SK-N-SH treated with all-trans-retinoic acid at 6 μM for 48 hours (cell line): ENCODE measurements around the gene LPP.

Experiments used
- ATAC-seq: fragments of 200-7000 bp; cut with Tn5 transposase; 3 replicates; pipeline ENCODE4 v1.9.1; 2020; ENCODE audit warnings: mild to moderate bottlenecking, moderate library complexity
- ARNTL ChIP-seq: fragments of 450-650 bp; formaldehyde crosslinking; IDR thresholded peaks from 2 replicates; pipeline ENCODE4 v1.5.0; 2020; ENCODE audit warnings: low read depth, mild to moderate bottlenecking, moderate library complexity, borderline replicate concordance
- CSDC2 ChIP-seq: fragments of 250-450 bp; sonication (Bioruptor Pico); IDR thresholded peaks from 2 replicates; pipeline ENCODE4 v1.5.0; 2020; ENCODE audit warnings: mild to moderate bottlenecking, moderate library complexity
- CSRNP3 ChIP-seq: fragments of 250-450 bp; sonication (Bioruptor Pico); IDR thresholded peaks from 2 replicates; pipeline ENCODE4 v1.5.1; 2021; ENCODE audit warnings: mild to moderate bottlenecking, moderate library complexity
- ESRRG ChIP-seq: fragments of 250-450 bp; sonication (Bioruptor Pico); IDR thresholded peaks from 2 replicates; pipeline ENCODE4 v1.6.1; 2021; ENCODE audit warnings: mild to moderate bottlenecking
- GLIS3 ChIP-seq: fragments of 250-450 bp; sonication (Bioruptor Pico); IDR thresholded peaks from 2 replicates; pipeline ENCODE4 v1.5.0; 2020; ENCODE audit warnings: mild to moderate bottlenecking, moderate library complexity
- ISL1 ChIP-seq: fragments of 250-450 bp; sonication (Bioruptor Pico); IDR thresholded peaks from 2 replicates; pipeline ENCODE4 v2.1.2; 2022; ENCODE audit warnings: mild to moderate bottlenecking, moderate library complexity
- OSR1 ChIP-seq: fragments of 250-450 bp; sonication (Bioruptor Pico); IDR thresholded peaks from 2 replicates; pipeline ENCODE4 v1.8.0; 2022; ENCODE audit warnings: moderate library complexity, mild to moderate bottlenecking, inconsistent platforms
- PATZ1 ChIP-seq: fragments of 250-450 bp; sonication (Bioruptor Pico); IDR thresholded peaks from 2 replicates; pipeline ENCODE4 v1.8.0; 2020; ENCODE audit warnings: mild to moderate bottlenecking, moderate library complexity, borderline replicate concordance
- POU6F1 ChIP-seq: fragments of 250-450 bp; sonication (Bioruptor Pico); IDR thresholded peaks from 2 replicates; pipeline ENCODE4 v1.8.0; 2021; ENCODE audit warnings: low read depth, mild to moderate bottlenecking, moderate library complexity, borderline replicate concordance
- RARB ChIP-seq: fragments of 250-450 bp; sonication (Bioruptor Pico); IDR thresholded peaks from 2 replicates; pipeline ENCODE4 v1.8.0; 2021; ENCODE audit warnings: mild to moderate bottlenecking, moderate library complexity
- TCF4 ChIP-seq: fragments of 250-450 bp; sonication (Bioruptor Pico); IDR thresholded peaks from 2 replicates; pipeline ENCODE4 v1.8.0; 2021; ENCODE audit warnings: mild to moderate bottlenecking, moderate library complexity, borderline replicate concordance
- TOX ChIP-seq: fragments of 250-450 bp; sonication (Bioruptor Pico); IDR thresholded peaks from 2 replicates; pipeline ENCODE4 v1.8.0; 2021; ENCODE audit warnings: mild to moderate bottlenecking, moderate library complexity, borderline replicate concordance
- TSHZ2 ChIP-seq: fragments of 250-450 bp; sonication (Bioruptor Pico); IDR thresholded peaks from 2 replicates; pipeline ENCODE4 v1.5.0; 2020; ENCODE audit warnings: mild to moderate bottlenecking, moderate library complexity
- ZC3H10 ChIP-seq: fragments of 250-450 bp; sonication (Bioruptor Pico); IDR thresholded peaks from 2 replicates; pipeline ENCODE4 v1.5.1; 2021; ENCODE audit warnings: mild to moderate bottlenecking, moderate library complexity
- ZFP3 ChIP-seq: fragments of 250-450 bp; sonication (Bioruptor Pico); IDR thresholded peaks from 2 replicates; pipeline ENCODE4 v1.5.0; 2020; ENCODE audit warnings: mild to moderate bottlenecking, moderate library complexity
- ZFP30 ChIP-seq: fragments of 450-650 bp; formaldehyde crosslinking; IDR thresholded peaks from 2 replicates; pipeline ENCODE4 v1.5.0; 2022; ENCODE audit warnings: mild to moderate bottlenecking, moderate library complexity
- ZNF70 ChIP-seq: fragments of 450-650 bp; formaldehyde crosslinking; IDR thresholded peaks from 2 replicates; pipeline ENCODE4 v1.5.0; 2020; ENCODE audit warnings: mild to moderate bottlenecking, moderate library complexity
- ZNF8 ChIP-seq: fragments of 450-650 bp; formaldehyde crosslinking; IDR thresholded peaks from 2 replicates; pipeline ENCODE4 v1.5.0; 2020; ENCODE audit warnings: mild to moderate bottlenecking, moderate library complexity

LPP gene

GRCh38 chr3:188407158-188407880 is 253.4 kb downstream of the LPP start:
- TF ChIP-seq ISL1 (peak; percentile 69), TOX (CRISPR knock-in tag) (no peak)

GRCh38 chr3:188408831-188409230 is 254.9 kb downstream of the LPP start:
- no peak for ATAC-seq
- TF ChIP-seq OSR1 (CRISPR knock-in tag) = no peak
- TF ChIP-seq ZNF8 (CRISPR knock-in tag) = no peak
- TF ChIP-seq TSHZ2 (CRISPR knock-in tag) = no peak

More at GRCh38 chr3:188407158-188407880, 253.4 kb downstream of the LPP start:
- peak; percentile 87 for ATAC-seq

GRCh38 chr3:188411750-188412149 is 257.8 kb downstream of the LPP start:
- ATAC-seq = no peak

GRCh38 chr3:188415196-188415595 is 261.2 kb downstream of the LPP start:
- ATAC-seq = no peak
- no peak for TF ChIP-seq ISL1
- no peak for TF ChIP-seq ZC3H10
- TF ChIP-seq CSRNP3 (CRISPR knock-in tag) = no peak
- TF ChIP-seq ARNTL (CRISPR knock-in tag) = no peak
- no peak for TF ChIP-seq OSR1 (CRISPR knock-in tag)
- TF ChIP-seq RARB (CRISPR knock-in tag) = no peak
- TF ChIP-seq POU6F1 (CRISPR knock-in tag) = no peak
- no peak for TF ChIP-seq ZFP3 (CRISPR knock-in tag)
- TF ChIP-seq, all 23 proteins: peak for 0

More at GRCh38 chr3:188411750-188412149, 257.8 kb downstream of the LPP start:
- no peak for TF ChIP-seq ISL1
- no peak for TF ChIP-seq TCF4 (CRISPR knock-in tag)
- no peak for TF ChIP-seq PATZ1 (CRISPR knock-in tag)
- TF ChIP-seq ZFP30 (CRISPR knock-in tag) = no peak
- TF ChIP-seq ARNTL (CRISPR knock-in tag) = no peak
- TF ChIP-seq POU6F1 (CRISPR knock-in tag) = no peak
- TF ChIP-seq TOX (CRISPR knock-in tag) = no peak
- no peak for TF ChIP-seq RARB (CRISPR knock-in tag)
- no peak for TF ChIP-seq ESRRG
- TF ChIP-seq CSDC2 (CRISPR knock-in tag) = no peak
- TF ChIP-seq ZNF70 = no peak
- no peak for TF ChIP-seq GLIS3
